Measurements from ENCODE around the gene MEX3D. TPM values are rescaled to one million over a fixed set of nuclear protein-coding genes. Genes with fewer than 3 reads are reported as not detected.

Gene MEX3D
- total and polyA plus RNA-seq, 2 of the 4 experiments (the other 2 are of a cell fraction) = 9.1 to 9.6 TPM

DNA sequence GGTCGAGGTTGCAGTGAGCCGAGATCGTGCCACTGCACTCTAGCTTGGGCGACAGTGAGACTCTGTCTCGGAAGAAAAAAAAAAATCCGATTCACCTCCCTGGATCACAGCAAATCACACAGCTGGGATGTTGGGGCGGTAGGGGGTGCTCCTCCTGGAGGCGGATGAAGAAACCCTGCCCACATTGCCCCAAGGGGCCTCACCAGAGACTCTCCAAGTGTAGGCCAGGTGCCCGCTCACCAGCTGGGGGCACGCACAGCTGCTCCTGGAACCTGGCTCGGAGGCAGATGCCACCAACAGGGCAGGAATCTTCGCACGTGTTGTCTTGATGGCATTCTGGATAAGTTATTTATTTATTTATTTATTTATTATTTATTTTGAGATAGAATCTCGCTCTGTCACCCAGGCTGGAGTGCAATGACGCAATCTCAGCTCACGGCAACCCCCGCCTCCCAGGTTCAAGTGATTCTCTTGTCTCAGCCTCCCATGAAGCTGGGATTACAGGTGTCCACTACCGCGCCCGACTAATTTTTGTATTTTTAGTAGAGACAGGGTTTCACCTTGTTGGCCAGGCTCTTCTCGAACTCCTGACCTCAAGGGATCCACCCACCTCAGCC lies 34.1 kb upstream of the MEX3D start:
- H3K9me1 ChIP-seq (ENCODE audit: insufficient read depth, low read length) = 0 out of 2 replicates have a peak, but pooled peaks cover 5% of the 10 kb centered on the region
- no CpG with 5 or more reads among the region's 21 CpGs for WGBS, 2 experiments (ENCODE audit: extremely low coverage in 2 of 2, insufficient read length in 1 of 2)
- H4K91ac ChIP-seq (ENCODE audit: insufficient read depth, low read depth, low read length) = no peak overlapping the region
- H3K4ac ChIP-seq (ENCODE audit: low read depth, low read length) = no peak overlapping the region
- no peak overlapping the region for H4K8ac ChIP-seq (ENCODE audit: low read depth in 2 of 2, low read length in 2 of 2)
- no peak overlapping the region for H3K4me3 ChIP-seq (ENCODE audit: insufficient read depth, low read depth, low read length)
- H4K20me1 ChIP-seq (ENCODE audit: insufficient read depth, low read length) = peaks cover 47% of the 10 kb centered on the region
- in situ Hi-C loops (cut with MboI; ENCODE audit: low sequenced_read_pairs) (no loop called here), intact Hi-C loops (cut with micrococcal nuclease) (loop anchor here (10.0 kb wide), 1 partner anchor 193 kb away; no protein-coding TSS in a partner anchor), dilution Hi-C loops (cut with HindIII; ENCODE audit: low sequenced_read_pairs, unreplicated experiment) (no loop called here)
- H3K23ac ChIP-seq (ENCODE audit: low read depth, low read length) = no peak overlapping the region
- no peak overlapping the region for H2BK15ac ChIP-seq (ENCODE audit: low read depth, low read length)
- DNase-seq (no peak), ATAC-seq (ENCODE audit: low read depth) (no peak)
- peaks cover 2% of the 10 kb centered on the region; the same call in 1 of the 2 replicates for H3K4me1 ChIP-seq (ENCODE audit: control insufficient read depth, insufficient read depth, low read length)
- no peak overlapping the region for H3K27ac ChIP-seq (ENCODE audit: insufficient read depth, low read length)
- H2BK20ac ChIP-seq (ENCODE audit: low read depth, low read length) = no peak overlapping the region
- no peaks in the 10 kb centered on the region for H3K27me3 ChIP-seq (ENCODE audit: control insufficient read depth, insufficient read depth, low read length)
- no peak overlapping the region for H2BK120ac ChIP-seq (ENCODE audit: low read depth, low read length)
- ChIA-PET POLR2A (ENCODE audit: unreplicated experiment) (no interaction called here), CTCF (no interaction called here)
- H3K18ac ChIP-seq (ENCODE audit: low read depth, low read length) = no peak overlapping the region
- H3K4me2 ChIP-seq (ENCODE audit: low read depth, low read length) = no peak overlapping the region
- H3K9ac ChIP-seq (ENCODE audit: low read depth, low read length) = no peak overlapping the region
- no peak overlapping the region for H2AFZ ChIP-seq (replicated peaks; ENCODE audit: low read length, poor library complexity)
- peaks cover 6 to 57% of the 10 kb centered on the region in 2 experiments for H3K79me1 ChIP-seq (ENCODE audit: low read depth in 1 of 2, low read length in 2 of 2)
- H3K14ac ChIP-seq (replicated peaks; ENCODE audit: low read depth, low read length) = no peak overlapping the region
- TF ChIP-seq CHD1 (IDR thresholded peaks at IDR 0.05; ENCODE audit: low read depth, low read length) (no peak), MAZ (IDR thresholded peaks at IDR 0.05; ENCODE audit: borderline replicate concordance, low read depth, low read length) (no peak), FOS (IDR thresholded peaks at IDR 0.05; ENCODE audit: low read depth, low read length) (no peak), CTCF (conservative IDR thresholded peaks at IDR 0.05; ENCODE audit: low read depth, low read length) (no peak)
- no peak overlapping the region for H3K56ac ChIP-seq (ENCODE audit: extremely low read depth, insufficient read depth, low read length)
- H2AK5ac ChIP-seq (ENCODE audit: low read depth, low read length) = no peak overlapping the region
- H2BK5ac ChIP-seq (ENCODE audit: low read depth, low read length, poor library complexity, severe bottlenecking) = no peak overlapping the region
- H4K5ac ChIP-seq (ENCODE audit: low read depth, low read length) = no peak overlapping the region
- no TSS peak for BruUV-seq (replicated peaks)
- H3K36me3 ChIP-seq (ENCODE audit: control insufficient read depth, insufficient read depth, low read length) = peaks cover 27% of the 10 kb centered on the region
- no peaks in the 10 kb centered on the region for H3K9me3 ChIP-seq (ENCODE audit: control insufficient read depth, insufficient read depth, low read length)
- no peak overlapping the region for H2AK9ac ChIP-seq (replicated peaks; ENCODE audit: low read depth, low read length, poor library complexity)

All from IMR-90 (cell line).